ENCODE data around the gene KLRC3.

GRCh38 chr12:10362828-10363657 is 57.4 kb downstream of the KLRC3 start:
- no peak for TF ChIP-seq CTCF (IDR thresholded peaks at IDR 0.05)
- TF ChIP-seq POLR2A (IDR thresholded peaks at IDR 0.05) = no peak
